Liver (tissue), 9 donors: Measurements from ENCODE around the gene PLEKHA7. TPM values are rescaled to one million over a fixed set of nuclear protein-coding genes. Genes with fewer than 3 reads are reported as not detected.

Experiments
- DNase-seq: peaks from one replicate; pipeline ENCODE4 v3.0.0-alpha.2; 2017; ENCODE audit warnings: low spot score
- H3K27ac ChIP-seq, 2 donors: one replicate each; pipeline ENCODE4 v1.7.0; 2013; ENCODE audit warnings: inconsistent platforms in 2 of 2, low read length in 2 of 2, control low read depth in 1 of 2, low read depth in 1 of 2, mild to moderate bottlenecking in 1 of 2
- H3K27me3 ChIP-seq, 4 donors: one replicate each; pipeline versions ENCODE4 v1.6.1 to v1.7.0; 2013; ENCODE audit warnings: low read length in 3 of 4, inconsistent platforms in 1 of 4, mild to moderate bottlenecking in 1 of 4, moderate library complexity in 1 of 4; ENCODE audit not compliant: control insufficient read depth in 4 of 4, insufficient read depth in 4 of 4
- H3K36me3 ChIP-seq, 4 donors: one replicate each; pipeline versions ENCODE4 v1.6.1 to v1.7.0; 2013; ENCODE audit warnings: low read length in 3 of 4, mild to moderate bottlenecking in 3 of 4, low read depth in 1 of 4, moderate library complexity in 1 of 4; ENCODE audit not compliant: control insufficient read depth in 4 of 4, insufficient read depth in 3 of 4
- H3K4me1 ChIP-seq, 4 donors: one replicate each; pipeline versions ENCODE4 v1.6.1 to v1.7.0; 2013; ENCODE audit warnings: low read length in 3 of 4, mild to moderate bottlenecking in 3 of 4, moderate library complexity in 1 of 4; ENCODE audit not compliant: control insufficient read depth in 4 of 4, insufficient read depth in 4 of 4
- H3K4me3 ChIP-seq, 3 donors: one replicate each; pipeline versions ENCODE4 v1.6.1 to v1.7.0; 2013; ENCODE audit warnings: low read length in 3 of 3, control low read depth in 1 of 3, low read depth in 1 of 3, mild to moderate bottlenecking in 1 of 3
- H3K9ac ChIP-seq, 2 donors: one replicate each; pipeline ENCODE4 v1.7.0; 2013; ENCODE audit warnings: low read length in 2 of 2, mild to moderate bottlenecking in 2 of 2, moderate library complexity in 2 of 2, control low read depth in 1 of 2, low read depth in 1 of 2
- H3K9me3 ChIP-seq, 4 donors: one replicate each; pipeline versions ENCODE4 v1.6.1 to v1.7.0; 2013; ENCODE audit warnings: low read length in 3 of 4; ENCODE audit not compliant: control insufficient read depth in 4 of 4
- EGR1 ChIP-seq, 2 donors: IDR thresholded peaks; 2 replicates each; pipeline ENCODE4 v1.6.1; 2016 to 2018; ENCODE audit warnings: antibody characterized with exemption in 2 of 2, low read depth in 2 of 2
- FOXA1 ChIP-seq: IDR thresholded peaks from 2 replicates; pipeline ENCODE4 v1.6.1; 2016; ENCODE audit warnings: antibody characterized with exemption
- FOXA2 ChIP-seq: IDR thresholded peaks from 2 replicates; pipeline ENCODE4 v1.6.1; 2016; ENCODE audit warnings: antibody characterized with exemption
- HNF4A ChIP-seq, 2 donors: conservative IDR thresholded peaks; 2 replicates each; pipeline ENCODE4 v1.6.1; 2016; ENCODE audit warnings: antibody characterized with exemption in 2 of 2, mild to moderate bottlenecking in 2 of 2
- HNF4G ChIP-seq: IDR thresholded peaks from 2 replicates; pipeline ENCODE4 v1.6.1; 2016; ENCODE audit warnings: antibody characterized with exemption
- MAX ChIP-seq: IDR thresholded peaks from 2 replicates; pipeline ENCODE4 v1.6.1; 2016; ENCODE audit warnings: antibody characterized with exemption
- NR2F2 ChIP-seq: IDR thresholded peaks from 2 replicates; pipeline ENCODE4 v1.6.1; 2016; ENCODE audit warnings: antibody characterized with exemption
- REST ChIP-seq: IDR thresholded peaks from 2 replicates; pipeline ENCODE4 v1.6.1; 2016; ENCODE audit warnings: antibody characterized with exemption, mild to moderate bottlenecking
- SP1 ChIP-seq: IDR thresholded peaks from 2 replicates; pipeline ENCODE4 v1.6.1; 2018; ENCODE audit warnings: antibody characterized with exemption, mild to moderate bottlenecking
- TAF1 ChIP-seq: conservative IDR thresholded peaks from 2 replicates; pipeline ENCODE4 v1.6.1; 2016; ENCODE audit warnings: antibody characterized with exemption, mild to moderate bottlenecking
- WGBS: extraction: QIAGEN DNeasy Blood & Tissue Kit; methylation state at CpG from one replicate; pipeline ENCODE4 v1.1.7; 2013; 5-methylcytosine and 5-hydroxymethylcytosine counted together
- polyA plus RNA-seq, 2 donors: library from polyadenylated mRNA; stranded (reverse) in 1 of 2; unstranded in 1 of 2; fragments of 200-250 nt in 1 of 2; fragments of >200 nt in 1 of 2; fragmentation: Nextera tagmentation in 1 of 2; extraction: Ambion mirVana in 1 of 2; gene quantifications; one replicate each; pipeline versions ENCODE4 v1.2.1 to v1.2.3, GENCODE V29; 2013 to 2015
- total RNA-seq, 2 donors: library from RNA; depleted of rRNA; stranded (reverse); fragments of >200 nt; gene quantifications; one replicate each; pipeline ENCODE4 v1.2.3, GENCODE V29; 2014
- TF ChIP-seq, protein P1 (sequence below): IDR thresholded peaks from 2 replicates; pipeline ENCODE4 v1.6.1; 2016; ENCODE audit warnings: antibody characterized with exemption
- donor health status: healthy.
- donor health status: healthy.
- donor health status: healthy.
- donor health status: healthy.
- donor health status: healthy.

PLEKHA7 gene
- total and polyA plus RNA-seq, 4 donors, result 6.1 to 28.8 (median 8.5) TPM

GRCh38 chr11:17021511-17021910 lies 7.3 kb upstream of the PLEKHA7 start:
- no peaks in the 10 kb centered on the region for H3K27me3 ChIP-seq
- no peak overlapping the region for H3K27ac ChIP-seq
- TF ChIP-seq, protein P1, sequence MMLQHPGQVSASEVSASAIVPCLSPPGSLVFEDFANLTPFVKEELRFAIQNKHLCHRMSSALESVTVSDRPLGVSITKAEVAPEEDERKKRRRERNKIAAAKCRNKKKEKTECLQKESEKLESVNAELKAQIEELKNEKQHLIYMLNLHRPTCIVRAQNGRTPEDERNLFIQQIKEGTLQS, result no peak
- TF ChIP-seq HNF4A (conservative IDR thresholded peaks at IDR 0.05), result no peak
- TF ChIP-seq MAX, result no peak
- TF ChIP-seq TAF1, result no peak
- no peak for TF ChIP-seq NR2F2
- TF ChIP-seq EGR1 (IDR thresholded peaks at IDR 0.05; ENCODE audit: low read depth in 2 of 2), result no peak
- TF ChIP-seq SP1, result no peak
- no peak for TF ChIP-seq FOXA1
- no peak for TF ChIP-seq FOXA2
- no peak overlapping the region for H3K9ac ChIP-seq
- WGBS, result 94% methylated on average over 8 of the region's 8 CpGs
- H3K4me3 ChIP-seq, result no peak overlapping the region
- no peaks in the 10 kb centered on the region for H3K9me3 ChIP-seq
- H3K4me1 ChIP-seq, result peaks cover 0 to 1% (median 0%) of the 10 kb centered on the region in 4 donors
- no peaks in the 10 kb centered on the region for H3K36me3 ChIP-seq
- DNase-seq, result no peak

GRCh38 chr11:17020831-17021230 lies 6.6 kb upstream of the PLEKHA7 start:
- H3K4me1 ChIP-seq, result no peaks in the 10 kb centered on the region
- WGBS, result 92% methylated on average over 1 of the region's 1 CpG
- no peak for DNase-seq

DNA sequence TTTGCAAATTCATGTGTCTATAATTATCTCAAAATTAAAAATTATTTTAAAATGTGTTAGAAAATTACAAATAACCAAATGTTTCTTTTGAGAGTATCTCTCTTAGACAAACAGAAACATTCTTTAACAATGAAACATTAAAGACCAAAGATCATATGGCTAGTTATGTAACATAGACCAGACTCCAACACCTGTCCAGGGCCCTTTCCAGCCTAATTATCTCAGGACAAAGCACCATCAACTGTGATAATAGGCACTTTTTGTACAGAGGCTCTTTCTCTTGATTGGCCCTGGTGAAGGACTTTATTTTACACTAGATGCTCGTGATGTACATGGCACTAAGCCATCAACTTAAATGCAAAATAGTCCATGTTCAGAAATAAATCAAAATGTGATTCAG lies 5.0 kb upstream of the PLEKHA7 start:
- Histone ChIP-seq H3K27me3 (no peaks in the 10 kb centered on the region), H3K36me3 (no peaks in the 10 kb centered on the region), H3K9ac (no peak overlapping the region), H3K9me3 (no peaks in the 10 kb centered on the region), H3K27ac (no peak overlapping the region), H3K4me3 (no peak overlapping the region), H3K4me1 (peaks cover 0 to 3% (median 0%) of the 10 kb centered on the region in 4 donors)
- no peak for DNase-seq
- 86% methylated on average over 1 of the region's 1 CpG for WGBS
- no peak for TF ChIP-seq REST
- TF ChIP-seq HNF4G, result no peak
- no peak for TF ChIP-seq HNF4A (conservative IDR thresholded peaks at IDR 0.05)
- TF ChIP-seq TAF1, result no peak

More at GRCh38 chr11:17020831-17021230, 6.6 kb upstream of the PLEKHA7 start:
- H3K4me3 ChIP-seq, result no peak overlapping the region
- H3K36me3 ChIP-seq, result no peaks in the 10 kb centered on the region
- H3K27ac ChIP-seq, result no peak overlapping the region
- no peak for TF ChIP-seq REST
- no peak overlapping the region for H3K9ac ChIP-seq
- no peaks in the 10 kb centered on the region for H3K9me3 ChIP-seq
- H3K27me3 ChIP-seq, result no peaks in the 10 kb centered on the region
